ENCODE data around the gene HOXB5.

DNA sequence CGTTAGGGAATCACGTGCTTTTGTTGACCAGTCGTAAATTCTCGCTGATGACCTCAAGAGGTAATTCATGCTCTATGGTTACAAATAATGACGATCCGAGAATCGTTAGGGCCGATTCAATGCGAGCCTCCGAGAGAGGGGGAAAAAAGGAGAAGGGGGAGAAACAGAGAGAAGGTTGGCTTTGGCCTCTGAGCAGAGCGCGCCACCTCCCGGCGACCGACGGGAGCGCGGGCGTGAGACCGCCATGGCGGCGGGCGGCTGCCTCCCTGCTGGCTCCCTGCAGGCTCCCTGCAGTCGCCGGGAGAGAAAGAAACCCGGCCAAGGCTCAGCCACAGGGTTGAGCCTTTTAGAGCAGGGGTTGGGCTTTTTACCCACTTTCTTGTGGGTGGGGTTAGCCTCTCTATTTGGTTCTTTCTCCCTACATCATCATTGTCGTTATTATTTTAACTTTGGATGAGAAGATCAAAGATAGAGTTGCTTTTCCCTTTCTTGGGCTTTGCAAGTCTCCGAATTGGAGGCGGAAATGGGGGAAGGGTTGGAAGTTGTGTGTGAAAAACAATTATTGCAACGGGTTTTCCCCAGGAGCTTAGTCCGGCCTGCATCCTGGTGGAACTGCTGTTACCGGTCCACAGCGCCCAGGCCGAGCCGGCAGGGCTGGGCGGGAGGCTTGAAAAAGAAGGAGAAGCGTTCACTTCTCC lies 410 bp upstream of the HOXB5 start:
- TF ChIP-seq, protein P1, sequence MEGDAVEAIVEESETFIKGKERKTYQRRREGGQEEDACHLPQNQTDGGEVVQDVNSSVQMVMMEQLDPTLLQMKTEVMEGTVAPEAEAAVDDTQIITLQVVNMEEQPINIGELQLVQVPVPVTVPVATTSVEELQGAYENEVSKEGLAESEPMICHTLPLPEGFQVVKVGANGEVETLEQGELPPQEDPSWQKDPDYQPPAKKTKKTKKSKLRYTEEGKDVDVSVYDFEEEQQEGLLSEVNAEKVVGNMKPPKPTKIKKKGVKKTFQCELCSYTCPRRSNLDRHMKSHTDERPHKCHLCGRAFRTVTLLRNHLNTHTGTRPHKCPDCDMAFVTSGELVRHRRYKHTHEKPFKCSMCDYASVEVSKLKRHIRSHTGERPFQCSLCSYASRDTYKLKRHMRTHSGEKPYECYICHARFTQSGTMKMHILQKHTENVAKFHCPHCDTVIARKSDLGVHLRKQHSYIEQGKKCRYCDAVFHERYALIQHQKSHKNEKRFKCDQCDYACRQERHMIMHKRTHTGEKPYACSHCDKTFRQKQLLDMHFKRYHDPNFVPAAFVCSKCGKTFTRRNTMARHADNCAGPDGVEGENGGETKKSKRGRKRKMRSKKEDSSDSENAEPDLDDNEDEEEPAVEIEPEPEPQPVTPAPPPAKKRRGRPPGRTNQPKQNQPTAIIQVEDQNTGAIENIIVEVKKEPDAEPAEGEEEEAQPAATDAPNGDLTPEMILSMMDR (IDR thresholded peaks at IDR 0.05; ENCODE audit: low read length): peak; percentile 77
- TF ChIP-seq EZH2 (IDR thresholded peaks at IDR 0.05; ENCODE audit: borderline replicate concordance, low read length): no peak
